OCI-LY7 (cell line): Measurements from ENCODE around the gene FKBP15.

Experiments used
- EZH2phosphoT487 ChIP-seq: fragments of 200-600 bp; sonication (generic); IDR thresholded peaks from 2 replicates; pipeline ENCODE4 v1.6.1; 2018; ENCODE audit warnings: low read depth, borderline replicate concordance, mild to moderate bottlenecking, mixed run types, antibody characterized with exemption, low read length, moderate library complexity, mixed read lengths
- TF ChIP-seq, protein P1 (sequence below): fragments of 200-600 bp; sonication (generic); conservative IDR thresholded peaks from 2 replicates; pipeline ENCODE4 v1.5.1; 2014; ENCODE audit warnings: mild to moderate bottlenecking, antibody characterized with exemption, low read length, moderate library complexity, mixed read lengths

DNA sequence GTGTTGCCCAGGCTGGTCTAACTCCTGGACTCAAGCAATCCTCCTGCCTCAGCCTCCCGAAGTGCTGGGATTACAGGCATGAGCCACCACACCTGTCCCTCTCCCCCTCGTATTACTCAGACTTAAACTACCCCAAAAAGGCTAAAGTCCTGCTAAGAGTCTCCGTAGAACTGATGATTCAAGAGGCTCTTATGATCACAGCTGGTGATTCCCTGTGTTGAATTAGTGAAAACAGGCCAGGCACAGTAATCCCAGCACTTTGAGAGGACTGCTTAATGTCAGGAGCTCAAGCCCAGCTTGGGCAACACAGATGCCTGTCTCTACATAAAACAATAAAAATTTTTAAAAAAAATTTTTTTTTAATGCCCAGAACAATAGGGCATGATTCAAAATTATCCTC is 45.1 kb upstream of the FKBP15 start:
- TF ChIP-seq, protein P1, sequence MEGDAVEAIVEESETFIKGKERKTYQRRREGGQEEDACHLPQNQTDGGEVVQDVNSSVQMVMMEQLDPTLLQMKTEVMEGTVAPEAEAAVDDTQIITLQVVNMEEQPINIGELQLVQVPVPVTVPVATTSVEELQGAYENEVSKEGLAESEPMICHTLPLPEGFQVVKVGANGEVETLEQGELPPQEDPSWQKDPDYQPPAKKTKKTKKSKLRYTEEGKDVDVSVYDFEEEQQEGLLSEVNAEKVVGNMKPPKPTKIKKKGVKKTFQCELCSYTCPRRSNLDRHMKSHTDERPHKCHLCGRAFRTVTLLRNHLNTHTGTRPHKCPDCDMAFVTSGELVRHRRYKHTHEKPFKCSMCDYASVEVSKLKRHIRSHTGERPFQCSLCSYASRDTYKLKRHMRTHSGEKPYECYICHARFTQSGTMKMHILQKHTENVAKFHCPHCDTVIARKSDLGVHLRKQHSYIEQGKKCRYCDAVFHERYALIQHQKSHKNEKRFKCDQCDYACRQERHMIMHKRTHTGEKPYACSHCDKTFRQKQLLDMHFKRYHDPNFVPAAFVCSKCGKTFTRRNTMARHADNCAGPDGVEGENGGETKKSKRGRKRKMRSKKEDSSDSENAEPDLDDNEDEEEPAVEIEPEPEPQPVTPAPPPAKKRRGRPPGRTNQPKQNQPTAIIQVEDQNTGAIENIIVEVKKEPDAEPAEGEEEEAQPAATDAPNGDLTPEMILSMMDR = no peak
- TF ChIP-seq EZH2phosphoT487 = no peak
